HK-2 (cell line): ENCODE results near the gene FBXL15.

Experiments used
- DNase-seq: peaks from one replicate; pipeline ENCODE4 v3.0.0-alpha.2; 2018; ENCODE audit not compliant: unreplicated experiment

Gene FBXL15

GRCh38 chr10:102397222-102398171 is 23.1 kb upstream of the FBXL15 start:
- DNase-seq = no peak

GRCh38 chr10:102398172-102399020 is 22.2 kb upstream of the FBXL15 start:
- no peak for DNase-seq

- DNase-seq = peak; percentile 94
Measured at GRCh38 chr10:102399217-102400021, 21.2 kb upstream of the FBXL15 start.

GRCh38 chr10:102400076-102400475 is 20.6 kb upstream of the FBXL15 start:
- DNase-seq = no peak

GRCh38 chr10:102400598-102401341 is 19.9 kb upstream of the FBXL15 start:
- DNase-seq = no peak

- no peak for DNase-seq
Measured at GRCh38 chr10:102401342-102401654, 19.3 kb upstream of the FBXL15 start.

GRCh38 chr10:102401735-102402511 is 18.7 kb upstream of the FBXL15 start:
- DNase-seq = peak; percentile 88

- DNase-seq = no peak
Measured at GRCh38 chr10:102402512-102402896, 18.1 kb upstream of the FBXL15 start.

- no peak for DNase-seq
Measured at GRCh38 chr10:102403115-102403514, 17.5 kb upstream of the FBXL15 start.

- DNase-seq = no peak
Measured at GRCh38 chr10:102404361-102405107, 16.1 kb upstream of the FBXL15 start.

- DNase-seq = no peak
Measured at GRCh38 chr10:102405108-102405571, 15.5 kb upstream of the FBXL15 start.

- DNase-seq = no peak
Measured at GRCh38 chr10:102405632-102406031, 15.0 kb upstream of the FBXL15 start.

- no peak for DNase-seq
Measured at GRCh38 chr10:102406815-102407214, 13.8 kb upstream of the FBXL15 start.

- no peak for DNase-seq
Measured at GRCh38 chr10:102407425-102408130, 13.1 kb upstream of the FBXL15 start.

GRCh38 chr10:102408131-102408727 is 12.4 kb upstream of the FBXL15 start:
- no peak for DNase-seq

GRCh38 chr10:102408728-102409603 is 11.7 kb upstream of the FBXL15 start:
- DNase-seq = peak; percentile 35

GRCh38 chr10:102409604-102410428 is 10.8 kb upstream of the FBXL15 start:
- no peak for DNase-seq
